GM21423 (cell line): ENCODE measurements around the gene TRAPPC8.

Source experiments
- ATAC-seq: cut with Tn5 transposase; IDR thresholded peaks from one replicate; pipeline ENCODE4 v1.9.1; 2021; ENCODE audit warnings: mild to moderate bottlenecking, moderate library complexity; ENCODE audit not compliant: unreplicated experiment

TRAPPC8 gene

GRCh38 chr18:31793531-31793930 is 149.4 kb downstream of the TRAPPC8 start:
- no peak for ATAC-seq

DNA sequence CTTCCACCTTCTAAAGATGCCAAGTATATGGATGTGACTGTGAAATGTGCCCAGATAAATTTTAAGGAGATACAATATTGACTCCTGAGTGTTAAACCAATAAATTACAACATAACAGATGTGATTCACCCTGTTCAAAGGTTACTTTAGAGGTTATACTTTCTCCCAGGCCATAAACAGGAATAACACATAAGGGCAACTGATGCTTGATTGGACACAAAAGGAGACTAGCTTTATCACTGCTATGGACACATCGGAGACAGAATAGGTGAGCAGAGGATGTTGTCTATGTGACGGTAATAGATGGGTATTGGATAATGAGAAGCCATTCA is 150.4 kb downstream of the TRAPPC8 start:
- ATAC-seq, result no peak

DNA sequence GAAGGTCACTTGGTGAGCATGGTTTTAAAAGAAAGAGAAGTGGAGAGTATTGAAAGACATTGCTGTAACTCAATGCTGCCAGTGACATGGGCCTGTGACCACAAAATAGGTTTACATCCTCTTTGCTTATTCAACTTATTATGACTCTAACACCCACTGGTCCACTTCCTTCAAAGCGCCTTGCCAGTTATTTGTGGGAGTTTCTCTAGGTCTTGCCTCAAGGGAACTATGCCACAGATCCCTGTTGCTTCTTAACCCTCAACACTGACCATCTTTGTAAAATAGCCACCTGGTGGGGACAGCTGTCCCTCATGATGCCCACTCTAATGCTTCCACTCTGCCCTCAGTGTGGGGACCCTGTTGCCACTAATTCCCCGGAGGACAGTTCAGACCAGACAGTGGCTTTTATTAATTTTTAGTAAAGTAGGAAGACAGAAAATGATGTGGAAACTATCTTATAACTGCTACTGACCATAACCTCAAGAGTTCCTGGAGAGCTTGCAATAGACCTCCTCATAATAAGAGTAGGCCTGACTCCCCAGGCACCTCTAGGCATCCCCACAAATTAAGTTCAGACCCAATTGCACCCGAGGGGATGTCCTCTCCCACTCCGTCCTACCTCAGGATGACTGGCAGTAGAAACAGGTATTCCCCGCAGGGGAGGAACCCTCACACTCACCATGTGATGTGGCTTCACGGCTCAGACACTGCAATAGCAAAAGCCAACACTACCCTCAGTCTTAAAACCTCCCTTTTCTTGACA is 150.9 kb downstream of the TRAPPC8 start:
- ATAC-seq, result peak; percentile 98

- ATAC-seq, result no peak
These were observed 153.5 kb downstream of the TRAPPC8 start for GRCh38 chr18:31789409-31789808.

- no peak for ATAC-seq
These were observed 159.9 kb downstream of the TRAPPC8 start for GRCh38 chr18:31783059-31783458.
